Central memory CD4-positive, alpha-beta T cell (primary cell): ENCODE measurements around the gene THRA.
"Not testable (repeated sequence)": the region's sequence is repeated elsewhere in the genome, so short reads cannot be mapped to it uniquely, and the experiment has no call there.

Experiments
- DNase-seq: peaks from one replicate; pipeline ENCODE4 v3.0.0; 2022

THRA gene

DNA sequence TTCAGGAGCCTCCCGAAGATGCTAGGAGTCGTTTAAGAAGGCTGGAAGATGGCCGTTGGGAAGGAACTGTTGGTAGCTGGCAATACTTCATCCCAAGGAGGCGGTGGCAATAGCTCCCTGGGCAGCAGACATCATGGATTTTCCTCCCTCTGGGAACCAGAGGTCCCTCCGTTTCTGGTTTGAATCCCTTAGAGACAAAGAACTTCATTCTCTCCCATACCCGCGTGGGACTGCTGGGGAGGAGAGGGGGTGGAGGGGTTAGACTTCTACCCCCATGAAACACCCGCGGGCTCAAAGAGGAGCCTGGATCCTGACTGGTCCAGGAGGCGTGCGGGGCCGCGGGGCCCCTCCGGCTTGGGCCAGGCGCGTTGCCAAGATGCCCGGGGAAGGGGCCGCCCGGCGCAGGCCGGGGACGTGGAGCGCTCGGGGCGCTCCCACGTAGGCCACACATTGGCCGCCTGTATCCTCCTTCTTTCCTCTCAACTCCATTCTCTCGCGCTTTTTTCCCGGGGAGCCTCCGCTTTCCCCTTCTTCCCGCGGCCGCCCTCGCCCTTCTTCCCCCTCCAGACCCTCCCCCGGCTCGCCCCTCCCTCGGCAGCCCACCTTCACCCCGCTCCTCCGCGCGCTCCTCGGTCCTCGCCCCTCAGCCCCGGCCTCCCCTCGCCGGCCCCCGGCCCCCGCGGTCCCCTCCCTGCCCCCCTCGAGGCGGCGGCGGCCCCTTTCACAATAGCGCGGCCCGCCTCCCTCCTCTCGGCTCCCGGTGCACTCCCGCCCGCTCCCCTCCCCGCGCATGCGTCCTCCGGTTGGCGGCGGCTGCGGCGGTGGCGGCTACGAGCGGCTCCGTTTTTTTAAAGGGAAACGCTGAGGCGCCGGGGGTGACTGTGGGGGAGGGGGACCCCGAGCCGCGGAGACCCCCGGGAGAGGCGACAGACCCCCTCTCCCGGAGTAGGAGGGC, 58.7 kb downstream of the THRA start, which contains the start of gene MSL1:
Gene MSL1 (plus strand): TSS at position 791 of the 955 bp plus-strand sequence. CDS start 642 bp downstream, outside the sequence.
- DNase-seq = peak; percentile 85

DNA sequence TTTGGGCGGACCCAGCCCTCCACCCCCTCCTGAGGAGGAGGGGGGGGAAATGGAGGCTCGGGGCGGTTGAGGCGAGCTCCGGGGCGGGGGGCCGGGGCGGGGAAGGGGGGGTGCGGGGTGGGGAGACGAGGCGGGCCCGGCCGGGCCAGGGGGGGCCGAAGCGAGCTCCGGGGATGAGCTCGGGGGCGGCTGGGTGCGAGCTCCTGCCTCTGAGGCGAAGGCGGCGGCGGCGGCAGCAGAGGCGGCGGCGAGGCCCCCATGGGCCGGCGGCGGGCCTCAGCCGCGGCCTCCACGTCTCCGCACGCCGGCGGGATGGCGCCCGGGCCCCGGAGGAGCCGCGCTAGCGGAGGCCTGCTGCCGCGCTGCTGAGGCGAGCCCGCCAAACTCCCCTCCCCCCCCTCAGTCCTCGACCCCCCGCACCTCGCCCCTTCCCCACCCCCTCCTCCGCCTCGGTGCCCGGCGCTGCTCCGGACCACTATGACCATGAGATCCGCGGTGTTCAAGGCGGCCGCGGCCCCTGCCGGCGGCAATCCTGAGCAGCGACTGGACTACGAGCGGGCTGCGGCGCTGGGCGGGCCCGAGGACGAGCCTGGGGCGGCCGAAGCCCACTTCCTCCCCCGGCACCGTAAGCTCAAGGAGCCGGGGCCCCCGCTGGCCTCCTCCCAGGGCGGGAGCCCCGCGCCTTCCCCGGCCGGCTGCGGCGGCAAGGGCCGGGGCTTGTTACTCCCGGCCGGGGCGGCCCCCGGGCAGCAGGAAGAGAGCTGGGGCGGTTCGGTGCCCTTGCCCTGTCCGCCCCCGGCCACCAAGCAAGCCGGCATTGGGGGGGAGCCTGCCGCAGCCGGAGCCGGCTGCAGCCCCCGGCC, 59.6 kb downstream of the THRA start:
- DNase-seq = no peak

DNA sequence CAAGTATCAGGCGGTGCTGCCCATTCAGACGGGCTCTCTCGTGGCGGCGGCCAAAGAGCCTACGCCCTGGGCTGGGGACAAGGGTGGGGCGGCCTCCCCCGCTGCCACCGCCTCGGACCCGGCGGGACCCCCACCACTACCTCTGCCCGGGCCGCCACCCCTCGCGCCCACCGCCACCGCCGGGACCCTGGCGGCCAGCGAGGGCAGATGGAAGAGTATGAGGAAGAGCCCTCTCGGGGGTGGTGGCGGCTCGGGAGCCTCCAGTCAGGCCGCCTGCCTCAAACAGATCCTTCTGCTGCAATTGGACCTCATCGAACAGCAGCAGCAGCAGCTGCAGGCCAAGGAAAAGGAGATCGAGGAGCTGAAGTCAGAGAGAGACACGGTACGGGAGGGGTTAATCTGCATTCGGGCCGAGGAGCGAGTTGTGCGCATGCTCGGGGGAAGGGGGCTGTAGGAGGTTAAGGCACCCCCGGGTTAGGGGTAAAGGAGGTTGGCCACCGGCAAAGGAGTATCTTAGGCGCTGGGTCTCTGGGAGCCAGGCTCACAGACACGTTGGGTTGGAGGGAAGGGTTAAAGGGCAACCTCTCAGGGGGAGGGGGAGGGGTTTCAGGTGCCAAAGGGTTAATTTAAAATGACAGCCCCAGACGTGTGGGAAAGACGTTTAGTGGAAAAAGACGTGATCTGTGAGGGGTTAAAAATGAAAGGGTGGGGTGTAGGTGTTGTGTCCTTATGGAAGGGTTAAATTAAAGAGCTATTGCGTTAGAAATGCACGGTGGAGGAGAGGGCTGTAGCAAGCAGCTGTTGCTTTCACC, 60.4 kb downstream of the THRA start:
- DNase-seq = peak; percentile 50

DNA sequence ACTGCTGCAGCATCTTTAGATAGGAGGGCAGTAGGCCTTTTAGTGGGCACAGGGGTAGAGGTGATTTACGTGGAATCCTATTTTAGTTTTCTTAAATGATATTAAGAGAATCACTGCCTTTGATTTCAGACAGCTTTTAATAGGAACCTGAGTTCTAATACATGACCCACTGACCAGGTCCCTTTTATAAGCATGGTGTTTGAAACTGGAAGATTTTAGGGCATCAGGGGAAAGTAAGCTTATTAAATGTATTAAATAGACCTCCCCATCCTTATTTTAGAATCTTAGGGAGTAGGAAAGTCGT, 61.0 kb downstream of the THRA start:
- DNase-seq = no peak

DNA sequence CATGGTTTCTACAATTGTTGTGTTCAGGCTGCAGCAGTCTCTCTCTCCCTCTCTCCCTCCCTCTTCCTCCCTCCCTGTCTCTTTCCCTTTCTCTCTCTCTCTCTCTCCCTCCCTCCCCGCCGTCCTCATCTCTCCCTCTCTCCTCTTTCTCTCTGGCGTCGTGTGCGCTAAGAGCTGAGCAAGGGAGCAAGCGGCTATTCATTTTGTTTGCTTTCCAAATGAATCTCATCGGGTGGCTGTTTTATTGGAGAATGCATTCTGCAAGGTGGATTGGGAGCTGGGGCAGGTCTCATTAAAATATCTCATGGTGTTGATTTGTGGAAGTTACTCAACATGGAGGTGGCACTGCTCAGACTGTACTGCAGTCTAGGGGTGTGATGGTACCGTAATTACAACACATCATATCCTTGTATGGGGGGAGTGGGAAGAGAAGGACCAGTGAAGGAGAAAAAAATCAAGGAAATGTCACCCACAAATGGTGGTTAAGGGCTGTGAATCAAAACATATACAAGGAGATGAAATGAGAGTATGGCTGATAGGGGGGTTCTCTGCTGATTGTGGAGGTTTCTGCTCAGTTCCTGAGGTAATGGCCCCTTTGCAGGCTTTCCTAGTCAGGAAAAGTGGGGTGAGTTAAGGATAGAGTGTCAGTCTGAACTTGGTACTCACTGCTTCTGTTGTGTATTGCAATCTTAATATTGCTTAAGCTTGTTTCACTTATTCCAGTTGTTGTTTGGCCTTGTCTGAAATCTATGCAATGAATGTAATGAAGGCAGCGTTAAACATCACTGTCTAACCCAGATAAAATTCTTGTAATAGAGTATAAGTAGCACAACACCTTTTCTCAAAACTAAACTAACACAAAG, 61.7 kb downstream of the THRA start:
- DNase-seq = no peak

DNA sequence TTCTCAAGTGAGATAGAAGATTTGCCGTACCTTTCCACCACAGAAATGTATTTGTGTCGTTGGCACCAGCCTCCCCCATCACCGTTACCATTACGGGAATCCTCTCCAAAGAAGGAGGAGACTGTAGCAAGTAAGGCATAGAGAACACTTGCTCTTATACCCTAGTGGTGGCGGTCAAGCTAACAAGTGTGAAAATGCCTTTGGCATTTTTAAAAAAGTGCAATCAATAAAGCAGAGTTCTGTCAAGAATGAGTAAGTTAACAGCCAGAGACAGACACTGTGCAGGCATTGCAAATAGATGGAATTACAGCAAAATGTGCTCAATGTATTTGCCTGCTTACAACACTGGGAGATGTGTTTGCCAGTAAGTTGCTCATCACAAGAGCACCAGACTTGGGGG, 66.7 kb downstream of the THRA start:
- no peak for DNase-seq

DNA sequence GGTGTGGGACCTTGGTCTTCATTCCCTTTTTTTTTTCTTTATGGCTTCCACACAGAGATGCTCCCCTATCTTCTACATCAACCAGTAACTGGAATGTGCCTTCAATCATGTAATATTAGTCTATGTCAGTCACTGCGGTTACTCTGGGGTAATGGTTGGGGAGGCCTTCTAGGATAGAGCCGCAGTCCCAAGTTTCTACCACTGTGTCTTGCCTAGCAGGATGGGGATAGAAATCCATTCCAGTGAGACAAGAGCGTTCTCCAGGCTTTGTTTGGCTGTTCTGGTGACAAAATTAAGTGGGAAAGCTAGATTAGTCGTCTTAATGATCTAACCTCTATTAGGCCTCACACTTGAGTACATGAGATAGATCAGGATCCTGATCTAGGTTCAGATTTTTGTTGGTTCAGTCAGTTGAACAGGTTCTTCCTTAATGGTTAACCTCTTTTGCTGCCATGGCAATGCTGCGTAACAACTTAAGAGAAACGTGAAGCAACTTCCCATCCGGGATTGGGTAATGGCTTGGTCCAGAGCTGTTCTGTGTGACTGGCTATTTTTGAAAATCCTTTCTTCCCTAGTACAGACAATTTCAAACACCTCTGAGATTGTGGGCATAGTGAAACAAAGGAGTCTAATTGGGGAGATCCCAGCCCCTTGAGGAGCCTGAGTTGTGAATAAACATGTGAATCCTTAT, 67.7 kb downstream of the THRA start:
- DNase-seq = no peak

DNA sequence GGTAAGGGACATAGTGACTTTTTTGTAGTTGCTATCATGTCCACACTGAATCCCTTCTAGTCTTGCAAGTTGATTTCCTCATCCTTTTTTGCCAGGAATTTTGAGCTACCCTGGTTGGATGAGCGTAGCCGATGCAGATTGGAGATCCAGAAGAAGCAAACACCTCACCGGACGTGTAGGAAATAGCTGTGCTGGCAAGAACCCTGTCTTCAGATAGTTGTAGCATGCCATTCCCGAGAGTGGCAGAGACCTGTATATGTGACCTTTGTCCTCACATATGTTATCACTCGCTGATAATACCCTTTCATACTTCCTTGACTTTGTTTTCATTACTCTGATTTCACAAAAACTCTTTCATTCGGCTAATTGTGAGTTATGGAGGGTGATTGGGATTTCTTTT, 71.4 kb downstream of the THRA start:
- DNase-seq = no peak

DNA sequence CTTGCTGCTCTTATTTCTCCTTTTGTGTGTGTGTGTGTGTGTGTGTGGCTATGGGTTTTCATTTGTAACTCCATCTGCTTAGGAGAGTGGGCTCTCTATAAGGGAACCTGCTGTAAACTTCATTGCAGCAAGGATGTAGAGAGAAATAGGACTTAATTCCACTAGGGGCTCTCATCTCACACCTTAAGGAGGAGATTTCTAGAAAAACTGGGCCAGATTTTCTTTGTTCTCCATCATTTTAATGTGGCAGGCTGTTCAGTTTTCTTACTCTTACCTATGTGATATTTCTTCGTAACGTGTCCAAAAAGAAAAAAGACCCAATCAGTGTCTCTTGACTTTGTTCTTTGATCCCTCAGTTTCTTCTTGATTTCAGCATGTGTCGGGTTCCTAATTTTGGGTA, 73.1 kb downstream of the THRA start:
- no peak for DNase-seq

DNA sequence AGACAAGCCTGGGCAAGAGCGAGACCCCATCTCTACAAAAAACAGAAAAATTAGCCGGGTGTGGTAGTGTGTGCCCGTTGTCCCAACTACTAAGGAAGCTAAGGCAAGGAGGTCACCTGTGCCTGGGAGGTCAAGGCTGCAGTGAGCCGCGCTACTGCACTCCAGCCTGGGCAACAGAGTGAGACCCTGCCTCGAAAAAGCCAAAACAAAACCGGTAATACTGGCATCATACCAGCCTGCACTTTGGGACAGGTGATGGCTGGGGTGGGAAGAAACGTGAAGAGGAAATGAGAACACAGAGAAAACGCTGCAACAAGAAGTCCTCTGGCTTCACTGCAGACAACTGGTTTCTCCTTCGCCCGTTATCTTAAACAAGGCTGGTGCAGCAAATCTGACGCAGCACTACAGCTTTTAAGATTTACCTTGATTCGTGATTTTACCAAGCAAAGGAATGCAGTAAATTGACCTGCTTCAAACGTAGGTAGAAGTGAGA, 76.8 kb downstream of the THRA start:
- no peak for DNase-seq

DNA sequence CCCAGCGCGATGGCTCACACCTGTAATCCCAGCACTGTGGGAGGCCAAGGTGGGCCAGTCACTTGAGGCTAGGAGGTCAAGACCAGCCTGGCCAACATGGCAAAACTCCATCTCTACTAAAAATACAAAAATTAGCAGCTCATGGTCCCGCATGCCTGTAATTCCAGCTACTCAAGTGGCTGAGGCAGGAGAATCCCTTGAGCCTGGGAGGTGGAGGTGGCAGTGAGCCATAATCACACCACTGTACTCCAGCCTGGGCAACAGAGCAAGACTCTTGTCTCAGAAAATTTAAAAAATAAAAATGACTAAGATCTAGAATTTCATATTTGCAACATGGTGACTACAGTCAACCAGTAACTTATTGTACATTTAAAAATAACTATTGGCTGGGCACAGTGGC, 80.4 kb downstream of the THRA start:
- not testable (repeated sequence) for DNase-seq
